Stimulated activated CD8-positive, alpha-beta memory T cell treated with anti-CD3 and anti-CD28 coated beads, Interleukin-4, amount 100 ng/mL, for 1 hour (primary cell): ENCODE measurements around the gene SH2D7.
"Not testable (repeated sequence)": the region's sequence is repeated elsewhere in the genome, so short reads cannot be mapped to it uniquely, and the experiment has no call there.

ENCODE experiments used
- DNase-seq, 2 donors: peaks; one replicate each; pipeline ENCODE4 v3.0.0-alpha.2; 2020; ENCODE audit warnings: low read depth in 2 of 2, low spot score in 1 of 2

SH2D7 gene

DNA sequence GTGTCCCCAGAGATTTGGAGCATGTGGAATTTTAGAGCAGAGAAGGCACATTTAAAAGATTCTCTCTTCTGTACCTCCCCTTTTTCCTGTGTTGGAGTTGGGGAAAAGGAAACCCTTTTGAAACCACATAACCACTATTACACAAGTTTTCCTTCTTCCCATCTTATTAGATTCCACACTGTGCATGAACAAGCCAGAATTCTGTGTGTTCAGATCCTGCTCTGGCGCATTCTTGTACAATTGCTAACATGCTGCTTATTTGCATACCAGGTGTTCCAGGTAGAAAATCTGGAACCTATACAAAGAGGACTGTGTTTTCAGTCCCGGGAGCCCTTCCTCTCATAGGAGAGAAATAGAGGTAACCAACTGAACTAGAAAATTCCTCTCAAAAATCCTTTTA lies 41.4 kb downstream of the SH2D7 start:
- no peak for DNase-seq

DNA sequence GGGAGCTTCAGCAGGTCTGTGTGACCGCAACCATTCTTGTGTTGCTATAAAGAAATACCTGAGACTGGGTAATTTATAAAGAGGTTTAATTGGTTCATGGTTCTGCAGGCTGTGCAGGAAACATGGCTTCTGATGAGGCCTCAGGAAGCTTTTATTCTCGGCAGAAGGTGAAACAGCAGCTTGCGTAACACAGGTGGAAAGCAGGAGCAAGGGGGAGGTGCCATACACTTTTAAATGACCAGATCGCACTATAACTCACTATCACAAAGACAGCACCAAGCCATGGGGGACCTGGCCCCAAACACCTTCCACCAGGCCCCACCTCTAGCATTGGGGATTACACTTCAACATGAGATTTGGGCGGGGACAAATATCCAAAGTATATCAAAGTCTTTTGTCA lies 47.2 kb downstream of the SH2D7 start:
- DNase-seq, result no peak

DNA sequence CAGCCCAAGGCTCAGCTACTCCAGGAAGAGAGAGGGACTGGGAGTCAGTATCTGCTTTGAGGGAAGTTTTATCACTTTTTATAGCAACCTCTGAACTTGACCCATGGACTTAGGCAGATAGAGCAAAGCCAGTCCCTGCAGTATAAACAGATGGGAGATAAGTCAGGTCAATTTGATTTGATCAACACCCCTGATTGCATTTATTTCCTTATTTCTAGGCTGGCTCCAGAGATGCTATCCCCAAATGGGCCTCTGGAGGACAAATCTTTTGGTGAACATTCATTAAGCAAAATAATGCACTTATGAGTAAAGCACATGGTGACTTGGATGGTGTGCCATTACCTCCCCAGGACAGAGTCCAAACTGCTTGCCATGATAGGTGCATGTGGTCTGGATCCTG lies 47.9 kb downstream of the SH2D7 start:
- DNase-seq, result no peak

DNA sequence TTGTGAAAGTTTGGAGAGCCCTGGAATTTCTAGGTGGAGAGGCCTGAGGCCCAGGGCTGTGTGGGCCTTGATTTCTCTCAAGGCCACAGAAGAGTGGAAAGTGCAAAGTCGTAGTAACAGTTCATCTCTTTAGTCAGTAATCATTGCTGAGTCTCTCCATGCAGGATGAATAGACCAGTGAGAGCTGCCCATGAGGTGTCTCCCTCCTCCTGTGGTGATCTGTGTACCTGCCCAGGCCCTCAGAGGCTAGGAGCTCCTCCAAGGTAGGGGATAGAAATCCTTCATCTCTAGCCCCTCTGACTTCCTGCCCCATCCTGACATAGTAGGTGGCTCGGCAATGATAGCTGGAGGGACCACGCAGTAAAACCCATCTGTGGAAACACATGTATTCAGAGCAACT lies 50.0 kb downstream of the SH2D7 start:
- DNase-seq, result no peak

DNA sequence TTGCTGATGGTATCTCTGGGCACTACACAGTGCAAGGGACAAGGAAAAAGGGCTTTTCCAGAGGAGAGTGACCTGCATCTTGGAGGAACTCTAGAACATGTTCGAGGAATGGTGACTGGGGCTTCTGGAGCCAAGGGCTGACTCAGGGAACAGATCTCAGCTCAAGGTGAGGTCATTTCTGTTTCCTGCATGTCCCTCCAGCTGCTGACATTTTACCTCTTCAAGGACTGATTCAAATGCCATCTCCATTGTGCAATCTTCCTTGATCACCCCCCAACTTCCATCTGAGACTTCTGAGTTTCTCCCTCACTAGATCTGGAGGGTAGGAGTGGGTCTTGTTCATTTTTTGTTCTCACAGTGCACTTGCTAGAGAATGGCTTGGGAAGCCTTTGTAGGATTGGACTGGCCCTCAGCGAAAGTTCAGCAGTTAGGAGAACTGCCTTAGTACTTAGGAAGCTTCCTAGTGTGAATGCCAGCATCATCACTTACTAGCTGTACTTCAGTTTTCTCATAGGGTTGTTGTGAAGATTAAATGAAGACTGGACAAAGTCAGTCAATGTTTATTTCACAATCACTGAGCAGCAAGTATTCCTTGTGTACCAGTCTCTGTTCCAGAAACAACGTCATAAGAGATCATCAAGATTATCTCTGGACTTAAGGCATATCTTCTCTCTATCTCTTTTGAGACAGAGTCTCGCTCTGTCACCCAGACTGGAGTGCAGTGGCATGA lies 54.2 kb downstream of the SH2D7 start:
- DNase-seq, result no peak

DNA sequence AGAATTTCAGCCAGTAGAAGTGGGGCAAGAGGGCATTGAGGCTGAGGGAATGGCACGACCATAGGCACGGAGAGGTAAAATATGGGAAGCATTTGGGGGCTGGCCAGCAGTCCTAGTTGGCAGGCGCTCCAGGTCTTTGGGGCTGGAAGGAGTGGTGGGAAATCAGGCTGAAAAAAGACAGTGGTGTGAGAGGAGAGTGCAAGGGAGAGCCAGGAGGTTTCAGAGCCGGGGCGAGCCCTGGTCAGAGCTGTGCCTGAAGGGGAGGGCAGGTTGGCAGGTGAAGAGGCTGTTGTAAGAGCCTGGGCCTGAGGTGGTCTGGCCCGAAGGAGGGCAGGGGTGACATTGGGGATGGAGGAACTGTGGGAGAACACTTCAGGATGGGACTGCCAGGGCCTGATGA lies 55.2 kb downstream of the SH2D7 start:
- DNase-seq, result no peak

DNA sequence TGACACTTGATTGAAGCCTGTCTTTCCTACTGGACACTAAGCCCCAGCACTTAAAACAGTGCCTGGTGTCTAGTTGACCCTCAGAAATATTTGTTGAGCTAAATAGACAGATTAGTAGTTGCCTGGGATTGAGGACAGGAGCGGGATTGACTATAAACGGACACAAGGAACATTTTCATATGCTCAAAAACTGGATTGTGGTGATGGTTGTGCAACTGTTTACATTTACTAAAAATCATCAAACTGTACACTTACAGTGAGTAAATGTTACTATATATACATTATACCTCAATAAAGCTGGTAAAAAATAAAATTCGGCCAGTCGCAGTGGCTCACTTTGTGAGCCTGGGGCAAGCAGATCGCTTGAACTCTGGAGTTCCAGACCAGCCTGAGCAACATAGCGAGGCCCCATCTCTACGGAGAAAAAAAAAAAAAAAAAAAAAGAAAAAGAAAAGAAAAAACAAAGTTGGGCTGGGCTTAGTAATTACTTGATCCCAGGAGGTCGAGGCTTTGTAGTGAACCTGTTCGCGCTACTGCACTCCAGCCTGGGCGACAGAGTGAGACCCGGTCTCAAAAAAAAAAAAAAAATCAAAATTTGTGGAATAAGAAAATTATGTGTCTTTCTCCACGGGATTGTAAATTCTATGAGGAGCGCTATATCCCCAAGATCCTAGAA lies 56.2 kb downstream of the SH2D7 start:
- no peak for DNase-seq

DNA sequence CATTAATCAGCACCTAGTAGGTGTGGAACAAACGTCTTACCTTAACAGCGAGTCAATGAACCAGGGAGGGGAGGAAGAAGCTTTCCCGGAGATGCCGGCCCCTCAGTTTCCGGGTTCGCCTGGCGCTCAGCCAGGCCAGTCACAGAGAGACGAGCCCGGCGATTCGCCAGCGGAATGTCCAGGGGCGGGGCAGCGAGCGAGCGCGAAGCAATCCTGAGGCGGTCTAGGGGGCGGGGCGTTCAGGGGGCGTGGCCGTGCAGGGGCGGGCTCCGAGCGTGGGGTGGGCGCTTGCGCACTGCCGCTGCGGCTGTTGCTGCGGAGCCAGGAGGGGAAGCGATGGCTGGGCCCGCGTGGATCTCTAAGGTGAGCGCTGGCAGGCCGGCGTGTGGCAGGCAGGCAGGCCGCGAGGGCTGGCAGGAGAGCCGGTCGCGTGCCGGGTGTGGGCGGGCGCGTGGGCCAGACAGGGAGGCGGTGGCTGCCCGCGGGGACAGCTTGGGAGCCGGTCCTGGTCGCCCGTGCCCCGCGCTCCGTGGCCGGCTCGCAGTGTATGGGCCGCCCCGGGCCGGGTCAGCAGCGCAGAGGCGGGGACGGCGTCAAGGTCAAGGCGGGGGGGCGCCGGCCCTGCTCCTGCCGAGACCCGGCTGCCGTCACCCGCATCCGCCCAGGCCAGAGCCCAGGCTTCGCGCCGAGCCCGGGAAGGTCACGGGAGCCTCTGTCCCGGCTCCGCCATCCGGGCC lies 56.9 kb downstream of the SH2D7 start, which contains the start of gene IDH3A:
Gene IDH3A (plus strand): TSS at position 295 of the 737 bp plus-strand sequence. CDS start 42 bp downstream, at position 337.
- DNase-seq, result peak; percentile 100

DNA sequence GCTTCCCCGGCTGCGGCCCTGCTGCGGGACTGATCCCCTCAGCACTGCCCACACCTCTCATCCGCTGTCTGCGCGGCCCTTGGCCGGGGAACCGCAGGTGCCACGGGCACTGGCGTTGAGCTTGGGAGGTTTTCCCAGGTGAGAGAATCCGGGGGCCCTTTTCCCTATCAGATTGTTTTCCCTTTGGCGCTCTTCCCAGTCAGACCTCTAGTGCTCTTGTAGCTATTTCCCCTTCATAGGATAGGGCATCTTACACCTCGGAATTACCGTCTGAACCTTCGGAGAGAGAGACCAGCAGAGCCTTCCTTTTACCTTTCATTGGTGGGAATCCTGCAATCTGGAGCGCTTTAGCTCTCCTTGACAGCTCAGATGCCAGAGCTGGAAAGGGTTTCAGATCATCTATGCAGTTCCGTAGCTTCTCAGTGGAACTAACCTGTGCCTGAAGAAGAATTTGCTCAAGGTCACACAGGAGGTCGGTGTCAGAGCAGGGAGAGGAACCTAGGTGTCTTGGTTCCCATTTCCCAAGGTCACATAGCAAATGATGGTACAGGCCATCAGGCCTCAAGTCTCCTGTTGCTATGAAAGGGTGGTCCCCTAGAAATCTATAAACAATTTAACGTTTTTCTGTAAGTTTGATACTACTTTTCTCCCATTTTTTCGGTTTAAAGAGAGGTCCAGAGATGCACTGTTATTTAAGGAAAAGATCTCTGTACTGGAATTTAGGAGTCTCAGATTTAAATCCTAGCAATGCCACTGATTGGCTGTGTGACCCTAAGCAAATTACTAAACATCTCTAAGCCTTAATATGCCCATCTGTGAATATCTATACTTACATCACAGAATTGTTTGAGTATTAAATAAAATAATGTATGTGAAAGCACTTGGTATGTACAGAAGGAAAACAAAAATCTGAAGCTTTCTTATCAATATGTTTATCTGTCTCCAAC lies 57.7 kb downstream of the SH2D7 start:
- DNase-seq, result no peak

DNA sequence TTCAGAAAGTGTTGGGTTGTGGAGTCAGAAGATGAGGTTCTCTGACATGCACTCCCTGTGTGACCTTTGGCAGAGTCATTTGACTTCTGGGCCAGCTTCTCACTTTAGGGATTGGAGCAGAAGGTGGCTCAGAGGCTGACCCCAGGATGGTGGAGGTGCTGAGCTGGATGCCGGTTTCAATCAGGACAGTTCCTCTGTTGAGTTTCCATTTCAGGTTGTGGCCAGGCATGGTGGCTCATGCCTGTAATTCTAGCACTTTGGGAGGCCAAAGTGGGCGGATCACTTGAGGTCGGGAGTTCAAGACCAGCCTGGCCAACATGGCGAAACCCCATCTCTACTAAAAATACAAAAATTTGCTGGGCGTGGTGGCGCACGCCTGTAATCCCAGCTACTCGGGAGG lies 58.7 kb downstream of the SH2D7 start:
- not testable (repeated sequence) for DNase-seq
